GM21390 (cell line): ENCODE results near the gene KHNYN.
"Not testable (repeated sequence)": the region's sequence is repeated elsewhere in the genome, so short reads cannot be mapped to it uniquely, and the experiment has no call there.

Source experiments
- ATAC-seq: cut with Tn5 transposase; IDR thresholded peaks from one replicate; pipeline ENCODE4 v1.9.1; 2021; ENCODE audit not compliant: unreplicated experiment

KHNYN gene

DNA sequence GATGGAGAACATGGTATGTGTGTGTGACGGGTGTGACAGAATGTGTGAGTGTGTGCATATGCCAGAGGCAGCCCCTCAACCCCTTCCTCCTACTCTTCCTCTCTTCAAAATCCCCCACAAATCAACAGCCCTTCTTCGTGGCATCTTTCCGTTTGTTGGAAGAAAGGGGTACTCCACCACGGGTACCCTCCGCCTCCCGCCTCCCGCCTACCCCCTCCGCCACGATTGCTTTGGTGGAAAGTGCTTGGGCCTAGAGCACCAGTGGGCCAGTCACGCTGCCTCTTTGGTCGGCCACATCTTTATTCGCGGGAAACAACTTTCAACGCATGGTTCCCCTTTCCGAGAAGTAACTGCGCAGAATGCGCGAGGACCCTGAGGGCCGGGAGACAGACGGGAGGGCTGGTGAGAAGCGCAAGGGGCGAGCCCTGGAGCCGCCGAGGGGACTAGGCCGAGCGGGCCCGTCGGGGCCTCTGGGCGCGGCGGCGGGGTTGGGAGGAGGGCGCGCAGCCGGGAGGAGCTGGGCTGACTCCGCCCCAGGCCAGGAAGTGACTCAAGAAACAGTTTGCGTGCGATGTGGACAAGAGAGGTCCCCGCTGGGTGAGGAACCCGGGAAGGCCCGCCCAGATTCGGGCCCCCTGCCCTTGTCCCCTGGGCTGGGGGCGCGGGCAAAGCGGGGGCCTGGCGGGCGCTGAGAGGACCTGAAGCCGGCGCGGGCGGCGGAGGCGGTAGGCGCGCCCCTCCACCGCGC, at the start of gene KHNYN, which contains the start of gene CBLN3:
KHNYN (plus strand) TSS at position 560 of the 748 bp plus-strand sequence. CDS start 777 bp downstream, outside the sequence.
CBLN3 (minus strand) TSS at position 274 of the 748 bp plus-strand sequence. CDS start 614 bp downstream, outside the sequence.
- peak; percentile 78 for ATAC-seq

- no peak for ATAC-seq
These were observed 48.2 kb upstream of the KHNYN start for GRCh38 chr14:24381363-24382063.

DNA sequence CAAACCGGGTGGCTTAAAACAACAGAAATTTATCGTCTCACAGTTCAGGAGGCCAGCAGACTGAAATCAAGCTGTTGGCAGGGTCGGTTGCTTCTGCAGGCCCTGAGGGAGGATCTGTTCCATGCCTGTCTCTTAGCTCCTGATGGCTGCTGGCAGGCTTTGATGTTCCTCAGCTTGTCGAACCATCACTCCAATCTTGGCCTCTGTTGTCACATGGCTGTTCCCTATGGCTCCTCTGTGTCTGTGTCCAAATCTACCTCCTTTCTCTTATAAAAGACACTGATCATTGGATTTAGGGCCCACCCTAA, 47.7 kb upstream of the KHNYN start:
- ATAC-seq: no peak

DNA sequence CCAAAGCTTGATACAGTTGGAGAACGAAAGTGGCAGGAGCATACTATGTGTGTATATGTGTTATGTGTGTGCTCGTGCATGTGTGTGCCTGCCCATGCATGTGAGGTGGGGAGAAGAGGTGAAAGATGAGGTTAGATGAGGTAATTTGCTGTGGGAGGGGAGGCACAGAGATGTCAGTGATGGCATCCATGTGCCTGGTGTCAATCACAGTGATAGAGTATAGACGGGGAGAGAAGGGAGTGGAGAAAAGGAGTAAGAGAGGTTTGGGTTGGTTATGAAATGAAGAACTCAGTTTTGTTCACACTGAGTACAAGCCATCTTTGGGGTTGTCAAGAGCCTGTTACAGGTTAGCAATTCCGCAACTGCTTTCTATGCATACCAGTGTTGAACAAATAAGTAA, 45.6 kb upstream of the KHNYN start:
- ATAC-seq: no peak

- no peak for ATAC-seq
These were observed 44.2 kb upstream of the KHNYN start for GRCh38 chr14:24385524-24385923.

GRCh38 chr14:24387009-24387345, 42.8 kb upstream of the KHNYN start:
- no peak for ATAC-seq

DNA sequence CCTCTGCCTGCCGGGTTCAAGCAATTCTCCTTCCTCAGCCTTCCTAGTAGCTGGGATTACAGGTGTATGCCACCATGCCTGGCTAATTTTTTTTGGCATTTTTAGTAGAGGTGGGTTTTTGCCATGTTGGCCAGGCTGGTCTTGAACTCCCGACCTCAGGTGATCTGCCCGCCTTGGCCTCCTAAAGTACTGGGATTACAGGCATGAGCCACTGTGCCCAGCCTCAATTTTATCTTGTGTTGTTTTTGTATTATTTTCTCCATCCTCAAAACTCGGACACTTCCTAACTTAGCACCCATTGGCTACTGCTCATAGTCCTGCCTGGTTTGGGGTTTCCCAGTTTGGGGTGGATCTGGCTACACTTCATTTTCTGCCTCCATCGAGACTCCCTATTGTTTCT, 42.2 kb upstream of the KHNYN start:
- ATAC-seq: not testable (repeated sequence)

DNA sequence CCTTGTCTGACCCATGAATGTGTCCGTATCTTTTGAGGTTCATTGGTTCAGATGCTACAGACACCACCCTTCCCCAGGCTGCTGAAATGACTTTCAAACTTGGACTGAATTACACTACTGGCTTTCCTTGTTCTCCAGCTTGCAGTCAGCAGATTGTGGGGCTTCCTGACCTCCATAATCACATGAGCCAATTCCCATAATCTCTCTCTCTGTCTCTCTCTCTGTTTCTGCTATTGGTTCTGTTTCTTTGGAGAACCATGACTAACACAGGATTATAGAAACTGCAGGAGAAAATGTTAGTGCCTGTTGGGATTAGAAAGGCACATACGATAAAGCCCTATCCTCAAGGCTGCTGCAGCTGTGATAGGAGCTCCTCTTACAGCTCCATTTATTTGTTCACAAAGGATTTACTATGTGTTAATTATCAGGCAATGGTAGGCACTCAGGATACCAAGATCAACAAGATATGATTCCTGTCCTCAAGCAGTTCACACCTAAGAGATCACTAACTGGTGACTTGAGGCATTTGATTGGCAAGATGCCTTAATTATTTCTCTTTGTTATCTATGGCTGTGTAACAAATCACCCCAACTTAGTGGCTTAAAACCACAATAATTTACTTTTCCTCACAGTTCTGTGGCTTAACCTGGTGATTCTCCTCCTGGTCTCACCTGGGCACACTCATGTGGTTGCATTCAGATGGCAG, 41.1 kb upstream of the KHNYN start:
- no peak for ATAC-seq

- ATAC-seq: no peak
These were observed 40.4 kb upstream of the KHNYN start for GRCh38 chr14:24389226-24389848.

GRCh38 chr14:24390701-24391468, 38.9 kb upstream of the KHNYN start:
- ATAC-seq: no peak

DNA sequence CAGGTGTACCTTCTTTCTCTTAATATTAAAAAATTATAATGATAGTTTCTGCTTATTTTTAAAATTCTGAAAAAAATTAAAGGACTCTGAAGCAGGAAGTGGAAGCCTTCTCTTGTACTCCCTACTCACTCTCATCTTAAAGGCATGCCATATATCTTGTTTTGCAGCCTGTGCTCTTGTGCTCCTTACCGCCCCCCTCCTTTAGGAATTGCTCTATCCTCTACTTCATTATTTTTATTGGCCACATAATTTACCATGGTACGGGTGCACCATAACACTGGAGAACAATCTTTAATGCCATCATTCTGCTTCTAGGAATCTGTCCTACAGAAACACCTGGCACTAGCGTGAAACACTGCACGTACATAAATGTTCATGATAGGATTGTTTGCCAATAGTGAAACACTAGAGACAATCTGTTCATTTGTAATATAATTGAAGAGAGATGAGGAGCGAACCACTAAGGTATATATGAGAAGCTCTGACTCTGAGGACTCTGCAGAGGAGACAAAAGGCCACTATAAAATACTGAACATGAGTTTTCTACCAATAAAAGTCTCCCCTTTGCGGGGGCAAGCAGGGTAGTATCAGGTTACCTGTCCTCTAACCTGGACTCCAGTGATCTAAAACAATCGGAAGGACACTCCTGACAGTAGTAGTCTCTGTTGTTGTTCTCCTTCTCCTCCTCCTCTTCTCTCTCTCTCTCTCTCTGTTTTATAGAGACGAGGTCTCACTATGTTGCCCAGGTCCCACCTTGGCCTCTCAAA, 37.2 kb upstream of the KHNYN start:
- ATAC-seq: no peak

DNA sequence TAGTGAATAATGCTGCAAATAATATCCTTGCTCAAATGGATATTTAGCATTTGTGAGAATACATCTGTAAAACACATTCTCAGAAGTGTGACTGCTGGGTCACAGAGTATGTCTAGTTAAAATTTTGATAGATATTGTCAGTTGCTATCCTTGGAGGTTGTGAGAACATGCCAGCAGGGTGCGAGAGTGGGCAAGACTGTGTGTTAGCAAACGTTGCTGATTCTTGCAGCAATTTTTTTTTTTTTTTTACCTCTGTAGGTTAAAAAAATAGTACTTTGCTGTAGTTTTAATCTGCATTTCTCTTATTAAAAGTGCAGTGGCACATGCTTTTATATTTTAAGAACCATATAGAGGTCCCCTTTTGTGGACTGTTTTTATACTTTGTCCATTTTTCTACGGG, 35.5 kb upstream of the KHNYN start:
- ATAC-seq: no peak

DNA sequence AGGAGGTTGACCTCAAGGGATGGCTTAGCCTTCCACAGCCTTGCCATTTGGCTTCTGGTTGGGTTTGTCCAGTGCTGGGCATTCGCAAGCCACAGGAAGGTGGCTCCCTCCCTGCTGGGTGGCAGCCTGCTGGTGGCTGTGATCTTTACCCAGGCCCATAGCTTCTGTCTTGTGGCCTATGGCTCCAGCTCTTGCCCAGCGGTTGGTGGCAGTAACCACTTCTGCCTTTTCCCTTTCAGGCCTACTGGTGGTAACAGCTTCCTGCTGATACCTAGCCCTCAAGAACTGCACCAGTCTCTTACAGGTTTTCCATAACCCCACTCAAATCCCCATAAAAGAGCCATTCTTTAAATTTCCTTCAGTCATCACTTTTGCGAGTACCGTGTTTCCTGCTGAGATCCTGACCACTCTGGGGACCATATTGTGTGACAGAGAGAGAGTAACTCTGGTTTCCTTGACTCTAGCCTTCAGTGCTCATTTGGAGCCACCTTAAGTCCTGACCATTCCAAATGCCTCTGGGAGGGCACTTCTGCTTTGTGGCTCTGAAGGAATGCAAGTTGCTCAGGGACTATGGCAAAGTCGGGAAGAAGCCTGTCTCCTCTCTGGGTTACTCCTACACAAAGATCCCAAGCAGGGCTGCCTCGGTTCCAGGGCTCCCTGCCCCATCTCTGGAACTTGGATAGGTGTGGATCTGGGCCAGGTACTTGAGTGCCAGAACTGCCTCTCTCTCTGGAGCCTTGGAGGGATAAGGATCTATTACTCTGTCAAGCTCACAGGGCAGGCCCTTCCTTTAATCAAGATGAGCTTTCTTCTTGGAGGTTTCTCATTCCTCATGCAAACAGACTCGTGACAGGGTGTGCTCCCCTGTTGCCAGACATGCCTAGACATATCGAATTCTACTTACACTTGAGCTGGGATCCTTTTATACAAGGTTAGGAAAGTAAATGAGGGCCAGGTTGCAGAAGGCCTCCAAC, 33.9 kb upstream of the KHNYN start:
- ATAC-seq: no peak

DNA sequence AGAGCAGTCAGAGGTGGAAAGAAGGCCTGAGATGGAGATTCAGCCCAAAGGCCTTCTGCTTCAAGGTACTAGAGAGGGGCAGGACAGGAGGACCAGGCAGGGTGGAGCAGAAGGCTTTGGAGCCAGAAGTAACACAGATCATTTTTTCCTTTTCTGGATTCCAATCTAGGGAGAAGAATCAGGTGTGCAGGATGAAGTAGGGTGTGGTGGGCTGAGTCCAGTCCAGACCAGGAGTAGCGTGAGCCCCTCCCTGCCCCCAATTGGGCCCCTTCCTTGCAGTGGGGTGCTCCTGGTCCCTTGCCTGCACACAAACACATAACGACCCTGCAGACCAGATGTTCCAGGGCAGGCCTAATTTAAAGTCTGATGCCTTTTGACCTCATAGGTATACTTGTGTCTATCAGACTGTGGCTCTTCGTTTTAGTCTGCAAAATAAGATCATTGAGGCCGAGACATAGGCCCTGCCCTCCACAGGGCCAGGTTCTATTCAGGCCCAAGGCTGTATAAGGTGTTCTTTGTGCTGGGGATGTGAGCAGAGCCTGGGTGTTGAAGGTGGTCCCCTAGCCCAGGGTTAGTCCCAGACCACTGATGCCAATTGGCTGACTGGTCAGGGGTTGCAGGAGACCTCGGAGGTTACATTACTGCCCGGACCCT, 32.0 kb upstream of the KHNYN start:
- ATAC-seq: no peak

DNA sequence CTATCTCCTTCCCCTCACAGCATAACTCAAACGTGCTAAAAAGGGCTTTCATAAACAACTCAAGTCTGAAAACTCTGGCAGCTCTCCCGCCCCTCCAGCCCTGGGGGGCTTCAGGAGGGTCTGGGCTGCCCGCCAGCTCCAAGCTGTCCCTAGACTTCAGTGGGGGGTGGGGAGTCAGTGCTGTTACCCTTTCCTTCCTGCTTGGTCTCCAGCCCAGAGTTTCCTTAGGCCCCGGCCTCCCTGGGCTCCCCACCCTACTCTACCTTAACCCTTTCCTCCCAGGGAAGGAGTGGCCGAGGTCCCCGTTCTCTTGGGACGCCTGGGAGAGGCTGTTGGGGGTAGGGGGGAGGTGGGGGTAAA, 31.5 kb upstream of the KHNYN start:
- ATAC-seq: no peak

DNA sequence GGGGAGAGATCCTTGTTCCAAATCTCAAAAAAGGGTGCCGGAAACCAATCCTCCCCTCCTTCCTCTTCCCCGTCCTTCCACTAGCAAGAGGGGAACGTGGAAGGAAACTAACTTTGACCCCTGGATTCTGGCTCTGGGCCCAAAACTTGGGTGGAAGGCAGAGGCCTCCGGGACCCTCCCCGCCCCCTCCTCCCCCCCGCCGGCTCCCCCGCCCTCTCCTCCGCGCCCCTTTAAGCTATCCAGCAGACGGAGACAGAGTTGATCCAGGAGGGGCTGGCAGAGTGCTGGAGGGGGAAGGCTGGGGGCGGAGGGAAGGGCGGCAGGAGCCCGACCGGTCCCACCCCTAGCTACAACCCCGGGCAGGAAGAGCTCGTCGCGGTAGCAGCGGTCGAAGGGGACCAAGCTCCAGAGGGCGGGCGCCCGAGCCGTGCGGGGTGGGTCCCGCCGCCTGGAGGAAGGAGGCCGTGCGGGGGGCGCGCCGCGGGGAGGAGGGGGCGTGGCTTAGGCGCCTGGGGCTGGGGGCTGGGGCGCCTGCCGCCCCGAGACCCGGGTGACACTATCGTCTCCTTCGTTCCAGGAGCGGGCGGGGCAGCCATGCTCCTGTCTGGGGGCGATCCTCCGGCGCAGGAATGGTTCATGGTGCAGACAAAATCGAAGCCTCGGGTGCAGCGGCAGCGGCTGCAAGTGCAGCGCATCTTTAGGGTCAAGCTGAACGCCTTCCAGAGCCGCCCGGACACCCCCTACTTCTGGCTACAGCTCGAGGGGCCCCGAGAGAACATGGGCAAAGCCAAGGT, 30.9 kb upstream of the KHNYN start, which contains the start of gene NYNRIN:
NYNRIN (plus strand) TSS at position 351 of the 794 bp plus-strand sequence; CDS start at position 595, 244 bp downstream.
- ATAC-seq: no peak

DNA sequence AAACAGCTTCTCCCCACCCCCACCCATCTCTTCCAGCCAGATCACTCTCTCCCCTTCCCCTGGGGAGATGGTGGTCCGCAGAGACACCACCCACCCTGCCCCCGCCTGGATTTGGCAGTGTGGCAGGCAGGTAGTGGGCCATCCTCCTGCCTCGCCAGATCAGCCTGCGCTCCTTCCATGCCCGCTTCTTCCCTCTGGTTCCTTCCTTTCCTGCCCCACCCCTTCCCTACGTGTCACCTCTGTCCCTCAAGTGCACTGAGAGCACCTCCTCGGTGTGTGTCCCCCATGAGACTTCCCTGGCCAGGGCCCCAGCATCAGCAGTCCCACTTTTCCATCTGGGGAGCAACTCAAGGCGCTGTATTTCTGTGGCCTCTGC, 30.3 kb upstream of the KHNYN start:
- ATAC-seq: no peak
